Suppressor macrophage treated with lipopolysaccharide for 1 hour (primary cell): Measurements from ENCODE around the gene MICALL2.
A peak's percentile ranks its signal among the peaks of the same experiment; 100 is the strongest.
"Not testable (repeated sequence)": the region's sequence is repeated elsewhere in the genome, so short reads cannot be mapped to it uniquely, and the experiment has no call there.

Experiments used
- DNase-seq, 3 donors: peaks; one replicate each; pipeline ENCODE4 v3.0.0-alpha.2; 2020 to 2022

Gene MICALL2

GRCh38 chr7:1447112-1447511, 12.2 kb downstream of the MICALL2 start:
- no peak for DNase-seq

- DNase-seq = no peak
These were observed 12.6 kb downstream of the MICALL2 start for GRCh38 chr7:1446620-1447032.

GRCh38 chr7:1446026-1446425, 13.2 kb downstream of the MICALL2 start:
- not testable (repeated sequence) for DNase-seq

- DNase-seq = no peak
These were observed 13.9 kb downstream of the MICALL2 start for GRCh38 chr7:1445341-1445740.

- DNase-seq = no peak
These were observed 14.3 kb downstream of the MICALL2 start for GRCh38 chr7:1444925-1445322.

- no peak for DNase-seq
These were observed 14.9 kb downstream of the MICALL2 start for GRCh38 chr7:1444214-1444924.

GRCh38 chr7:1443587-1444200, 15.6 kb downstream of the MICALL2 start:
- not testable (repeated sequence) for DNase-seq

- DNase-seq = no peak
These were observed 16.7 kb downstream of the MICALL2 start for GRCh38 chr7:1442355-1443124.

GRCh38 chr7:1441615-1442354, 17.5 kb downstream of the MICALL2 start:
- DNase-seq = no peak

GRCh38 chr7:1440620-1441019, 18.6 kb downstream of the MICALL2 start:
- DNase-seq = no peak

GRCh38 chr7:1439373-1440363, 19.6 kb downstream of the MICALL2 start:
- peak in 1 of 3 donors; percentile 34 for DNase-seq

- no peak for DNase-seq
These were observed 20.4 kb downstream of the MICALL2 start for GRCh38 chr7:1438821-1439220.

GRCh38 chr7:1438208-1438607, 21.1 kb downstream of the MICALL2 start:
- DNase-seq = no peak

GRCh38 chr7:1437155-1437880, 22.0 kb downstream of the MICALL2 start:
- no peak for DNase-seq

- no peak for DNase-seq
These were observed 22.7 kb downstream of the MICALL2 start for GRCh38 chr7:1436608-1437007.

- no peak for DNase-seq
These were observed 24.2 kb downstream of the MICALL2 start for GRCh38 chr7:1434891-1435670.

- no peak for DNase-seq
These were observed 25.0 kb downstream of the MICALL2 start for GRCh38 chr7:1434165-1434718.

GRCh38 chr7:1433128-1433920, 25.9 kb downstream of the MICALL2 start:
- DNase-seq = no peak
